Vagina (tissue), 2 donors: ENCODE results near the gene CRYM.

Source experiments
- POLR2A ChIP-seq, 2 donors: fragments of 450-650 bp; IDR thresholded peaks; one replicate each; pipeline ENCODE4 v1.6.1; 2017; ENCODE audit warnings: antibody characterized with exemption in 2 of 2, mild to moderate bottlenecking in 2 of 2, moderate library complexity in 2 of 2
- POLR2AphosphoS5 ChIP-seq, 2 donors: sonication (generic); formaldehyde crosslinking; IDR thresholded peaks; one replicate each; pipeline ENCODE4 v1.9.0; 2017; ENCODE audit warnings: antibody characterized with exemption in 2 of 2, mild to moderate bottlenecking in 2 of 2, low read depth in 1 of 2; ENCODE audit not compliant: insufficient read depth in 1 of 2
- TF ChIP-seq, protein P1 (sequence below), 3 experiments: fragments of 450-650 bp in 2 of 3; fragments of 200-600 bp in 1 of 3; sonication (generic) in 1 of 3; IDR thresholded peaks; one replicate each; pipeline ENCODE4 v1.5.1; 2017 to 2019; ENCODE audit warnings: antibody characterized with exemption in 3 of 3, mild to moderate bottlenecking in 2 of 3, moderate library complexity in 2 of 3

DNA sequence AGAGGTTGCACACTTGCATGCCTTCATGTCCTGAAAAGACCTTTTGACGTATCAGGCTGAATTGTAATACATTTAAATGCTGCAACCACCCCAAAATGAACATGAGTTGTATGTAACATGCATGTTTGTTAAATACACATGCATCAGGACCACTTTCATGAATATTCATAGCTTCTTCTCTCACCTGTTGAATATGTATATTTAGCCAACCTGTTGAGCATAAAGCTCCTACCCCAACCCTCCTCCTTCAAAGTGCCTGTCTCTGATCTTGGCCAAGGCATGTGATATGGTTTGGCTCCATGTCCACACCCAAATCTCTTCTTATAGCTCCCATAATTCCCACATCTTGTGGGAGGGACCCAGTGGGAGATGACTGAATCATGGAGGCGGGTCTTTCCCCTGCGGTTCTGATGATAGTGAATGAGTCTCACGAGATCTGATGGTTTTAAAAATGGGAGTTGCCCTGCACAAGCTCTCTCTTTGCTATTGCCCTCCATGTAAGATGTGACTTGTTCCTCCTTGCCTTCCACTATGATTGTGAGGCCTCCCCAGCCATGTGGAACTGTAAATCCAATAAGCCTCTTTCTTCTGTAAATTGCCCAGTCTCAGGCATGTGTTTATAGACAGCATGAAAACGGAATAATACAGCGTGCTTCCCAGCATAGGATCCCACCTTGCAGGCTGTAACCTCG, 3.8 kb upstream of the CRYM start:
- TF ChIP-seq, protein P1, sequence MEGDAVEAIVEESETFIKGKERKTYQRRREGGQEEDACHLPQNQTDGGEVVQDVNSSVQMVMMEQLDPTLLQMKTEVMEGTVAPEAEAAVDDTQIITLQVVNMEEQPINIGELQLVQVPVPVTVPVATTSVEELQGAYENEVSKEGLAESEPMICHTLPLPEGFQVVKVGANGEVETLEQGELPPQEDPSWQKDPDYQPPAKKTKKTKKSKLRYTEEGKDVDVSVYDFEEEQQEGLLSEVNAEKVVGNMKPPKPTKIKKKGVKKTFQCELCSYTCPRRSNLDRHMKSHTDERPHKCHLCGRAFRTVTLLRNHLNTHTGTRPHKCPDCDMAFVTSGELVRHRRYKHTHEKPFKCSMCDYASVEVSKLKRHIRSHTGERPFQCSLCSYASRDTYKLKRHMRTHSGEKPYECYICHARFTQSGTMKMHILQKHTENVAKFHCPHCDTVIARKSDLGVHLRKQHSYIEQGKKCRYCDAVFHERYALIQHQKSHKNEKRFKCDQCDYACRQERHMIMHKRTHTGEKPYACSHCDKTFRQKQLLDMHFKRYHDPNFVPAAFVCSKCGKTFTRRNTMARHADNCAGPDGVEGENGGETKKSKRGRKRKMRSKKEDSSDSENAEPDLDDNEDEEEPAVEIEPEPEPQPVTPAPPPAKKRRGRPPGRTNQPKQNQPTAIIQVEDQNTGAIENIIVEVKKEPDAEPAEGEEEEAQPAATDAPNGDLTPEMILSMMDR (IDR thresholded peaks at IDR 0.05): no peak
- TF ChIP-seq POLR2A (IDR thresholded peaks at IDR 0.05) (no peak), POLR2AphosphoS5 (IDR thresholded peaks at IDR 0.05; ENCODE audit: insufficient read depth in 1 of 2, low read depth in 1 of 2) (no peak)
